COLO668 (cell line): ENCODE measurements around the gene PEAK3.

Experiments used
- DNase-seq: peaks from one replicate; lab custom pipeline; 2025; ENCODE audit not compliant: unreplicated experiment; lab: John Stamatoyannopoulos, UW

The PEAK3 gene

DNA sequence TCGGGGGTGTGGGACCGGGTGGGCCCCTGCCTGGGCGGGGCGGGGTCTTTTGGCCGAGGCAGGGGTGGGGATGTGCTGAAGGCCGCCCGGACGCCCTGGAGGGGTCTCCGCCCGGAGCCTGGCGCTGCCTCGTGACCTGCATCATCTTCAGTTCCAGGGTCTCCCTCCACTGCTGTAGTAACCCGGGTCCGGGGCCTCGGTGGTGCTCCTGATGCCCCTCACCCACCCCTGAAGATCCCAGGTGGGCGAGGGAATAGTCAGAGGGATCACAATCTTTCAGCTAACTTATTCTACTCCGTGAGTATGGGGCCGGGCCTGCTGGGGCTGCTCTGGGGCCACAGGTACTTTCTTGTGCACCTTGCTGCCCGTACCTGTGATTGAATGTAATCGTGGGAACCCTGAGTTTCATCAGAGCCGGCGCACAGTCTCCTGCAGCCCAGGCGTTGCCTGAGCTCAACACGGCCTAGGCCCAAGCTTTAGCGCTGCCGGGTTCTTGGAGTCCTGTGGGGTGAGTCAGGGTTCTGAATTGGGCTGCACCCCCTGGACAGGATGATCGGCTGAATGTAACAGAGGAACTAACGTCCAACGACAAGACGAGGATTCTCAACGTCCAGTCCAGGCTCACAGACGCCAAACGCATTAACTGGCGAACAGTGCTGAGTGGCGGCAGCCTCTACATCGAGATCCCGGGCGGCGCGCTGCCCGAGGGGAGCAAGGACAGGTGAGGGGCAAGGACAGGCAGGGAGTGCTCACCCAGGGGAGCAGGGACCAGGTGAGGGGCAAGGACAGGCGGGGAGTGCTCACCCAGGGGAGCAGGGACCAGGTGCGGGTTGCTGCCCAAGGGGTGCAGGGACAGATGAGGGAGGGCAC lies 10.5 kb downstream of the PEAK3 start:
- peak; percentile 54 for DNase-seq

DNA sequence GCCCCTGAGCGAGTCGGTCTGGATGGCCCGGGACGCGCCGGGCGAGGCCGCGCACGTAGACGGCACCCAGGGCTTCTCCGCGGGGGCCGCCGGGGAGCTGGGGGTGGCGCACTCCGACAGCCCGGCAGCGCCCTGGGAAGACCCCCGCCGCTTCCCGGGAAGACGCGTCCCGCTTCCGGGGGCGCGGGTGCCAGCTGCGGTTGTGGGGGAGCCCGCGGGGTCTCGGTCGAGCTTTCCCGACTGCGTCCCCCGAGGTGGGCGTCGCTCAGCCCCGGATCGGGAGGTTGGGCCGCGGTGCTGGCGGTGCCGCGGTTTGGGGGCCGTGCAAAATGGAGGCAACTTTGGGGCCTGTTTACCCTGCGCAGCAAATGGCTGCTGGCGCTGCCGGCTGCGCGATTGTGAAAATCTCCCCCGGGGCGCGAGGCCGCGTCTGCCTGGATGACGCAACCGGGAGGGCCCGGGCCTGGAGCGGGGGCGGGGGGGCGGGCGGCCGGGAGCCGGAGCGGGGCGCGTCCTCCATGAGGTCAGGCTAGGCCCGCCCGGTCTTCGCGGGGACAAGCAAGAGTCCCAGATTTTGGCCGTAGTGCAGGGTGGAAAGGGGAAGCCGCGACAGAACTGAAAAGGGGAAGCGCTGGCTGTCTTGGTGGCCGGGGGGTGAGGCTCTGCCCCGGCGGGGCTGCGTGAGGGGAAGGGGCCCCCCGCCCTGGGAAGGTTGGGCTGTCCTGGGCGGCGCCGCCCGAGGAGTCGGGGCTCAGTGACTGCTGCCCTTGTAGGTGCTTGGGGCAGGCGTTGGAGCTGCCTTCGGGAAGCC lies 11.3 kb downstream of the PEAK3 start:
- peak; percentile 83 for DNase-seq

DNA sequence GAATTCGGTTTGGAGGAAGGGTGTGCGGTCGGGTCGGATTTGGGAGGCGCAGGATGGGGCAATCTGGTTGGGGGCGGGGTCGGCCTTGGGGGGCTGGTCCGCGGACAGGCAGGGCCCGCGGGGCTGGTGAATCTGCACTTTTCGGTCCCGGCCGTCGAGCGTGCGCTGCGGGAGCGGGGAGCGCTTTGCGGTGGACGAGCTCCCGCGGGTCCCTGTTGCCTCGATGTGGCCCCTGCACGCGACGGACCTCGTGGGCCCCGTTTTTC lies 11.9 kb downstream of the PEAK3 start:
- DNase-seq, result no peak

DNA sequence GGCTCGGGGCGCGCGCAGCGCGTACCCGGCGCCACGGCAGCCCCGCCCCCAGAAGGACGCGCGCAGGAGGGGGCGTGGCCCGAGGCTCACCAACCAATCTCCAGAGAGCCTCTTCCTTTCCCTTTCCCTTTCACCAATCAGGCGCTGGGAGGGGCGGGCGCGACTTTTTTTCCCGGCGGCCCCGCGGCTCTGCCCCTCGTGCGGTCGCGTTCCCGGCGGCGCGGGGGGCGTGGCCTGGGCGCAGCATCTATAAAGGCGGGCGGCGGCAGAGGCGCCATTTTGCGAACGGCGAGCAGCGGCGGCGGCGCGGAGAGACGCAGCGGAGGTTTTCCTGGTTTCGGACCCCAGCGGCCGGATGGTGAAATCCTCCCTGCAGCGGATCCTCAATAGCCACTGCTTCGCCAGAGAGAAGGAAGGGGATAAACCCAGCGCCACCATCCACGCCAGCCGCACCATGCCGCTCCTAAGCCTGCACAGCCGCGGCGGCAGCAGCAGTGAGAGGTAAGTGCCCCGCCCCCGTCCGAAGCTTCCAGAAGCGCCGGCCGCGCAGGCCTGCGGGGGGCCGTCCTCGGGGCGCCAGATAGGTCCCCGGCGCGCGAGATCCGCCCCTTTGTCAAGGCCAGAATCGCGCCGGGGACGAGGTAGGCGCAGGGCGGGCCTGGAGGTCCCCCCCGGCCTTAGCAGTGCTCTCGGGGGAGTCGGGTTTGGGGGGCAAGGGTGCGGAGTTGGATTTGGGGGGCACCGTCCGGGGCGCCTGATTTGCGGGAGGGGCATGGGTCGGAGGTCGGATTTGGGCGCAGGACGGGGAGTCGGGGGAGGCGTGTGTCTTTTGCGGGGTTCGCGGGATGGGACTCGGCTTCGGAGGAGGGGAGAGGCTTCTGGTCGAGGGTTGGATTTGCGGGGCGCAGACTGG lies 12.5 kb downstream of the PEAK3 start:
- peak; percentile 96 for DNase-seq

DNA sequence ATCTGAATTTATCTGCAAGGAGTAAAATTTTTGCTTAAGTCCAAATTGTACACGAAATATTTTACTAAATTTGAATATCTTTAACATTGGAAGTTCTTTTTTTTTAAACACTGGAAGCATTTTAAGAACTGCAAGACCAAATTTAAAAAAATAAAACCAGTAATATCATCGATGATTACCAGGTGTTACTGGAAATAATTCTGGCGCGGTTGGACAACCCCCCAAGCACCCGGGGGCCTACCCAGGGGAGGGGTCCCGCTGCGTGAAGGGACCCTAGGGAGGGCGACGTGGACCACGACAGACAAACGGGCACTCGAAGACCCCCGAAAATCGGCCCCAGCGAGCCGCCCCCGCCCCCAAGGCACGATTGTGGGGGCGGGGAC lies 13.1 kb downstream of the PEAK3 start:
- DNase-seq, result no peak

DNA sequence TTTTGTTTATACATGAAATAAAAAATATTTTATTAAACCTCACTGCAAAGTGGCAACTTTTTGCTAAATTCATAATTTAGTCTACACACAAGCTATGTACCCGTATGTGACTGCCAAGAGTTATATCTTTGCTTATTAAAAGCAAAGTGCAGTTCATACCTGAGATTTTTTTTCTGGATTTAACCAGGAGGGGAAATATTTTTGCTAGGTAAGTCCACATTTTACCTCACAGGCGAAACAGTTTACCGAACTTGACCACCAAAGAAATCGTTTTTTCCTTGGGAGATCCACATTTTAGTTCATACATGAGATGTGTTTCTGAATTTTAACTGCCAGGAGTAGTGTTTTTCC lies 13.5 kb downstream of the PEAK3 start:
- DNase-seq, result no peak

DNA sequence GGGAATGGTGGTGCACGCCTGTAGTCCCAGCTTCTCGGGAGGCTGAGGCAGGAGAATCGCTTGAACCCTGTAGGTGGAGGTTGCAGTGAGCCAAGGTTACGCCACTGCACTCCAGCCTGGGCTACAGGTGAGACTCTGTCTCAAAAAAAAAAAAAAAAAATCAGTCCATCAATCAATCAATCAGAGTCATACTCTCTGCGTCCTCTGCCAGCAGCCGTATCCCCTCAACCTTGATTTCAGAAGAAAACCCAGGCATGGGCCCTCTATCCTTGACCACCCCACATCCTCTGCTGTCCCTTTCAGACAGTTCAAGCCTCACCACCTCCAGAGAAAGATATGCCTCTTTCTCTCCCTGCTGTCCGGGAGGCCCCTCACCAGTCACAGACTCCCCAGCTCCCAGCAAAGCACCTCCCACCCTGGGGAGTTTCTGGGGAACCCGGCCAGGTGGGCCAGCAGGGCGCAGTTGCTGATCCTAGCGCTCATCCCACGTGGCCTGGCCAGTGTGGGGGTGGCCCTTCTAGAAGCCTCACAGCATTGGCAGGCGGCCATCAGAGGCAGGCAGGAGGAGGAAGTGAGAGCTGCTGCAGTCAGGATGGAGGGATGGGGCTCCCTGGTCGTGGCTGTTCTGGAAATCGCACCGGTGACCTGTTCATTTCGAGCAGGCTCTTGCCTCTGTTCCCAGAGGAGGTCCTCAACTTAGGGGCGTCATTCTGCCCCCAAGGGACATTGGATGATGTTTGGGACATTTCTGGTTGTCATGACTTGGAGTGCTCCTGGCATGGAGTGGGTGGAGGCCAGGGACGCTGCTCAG lies 15.6 kb downstream of the PEAK3 start:
- DNase-seq, result peak; percentile 70

DNA sequence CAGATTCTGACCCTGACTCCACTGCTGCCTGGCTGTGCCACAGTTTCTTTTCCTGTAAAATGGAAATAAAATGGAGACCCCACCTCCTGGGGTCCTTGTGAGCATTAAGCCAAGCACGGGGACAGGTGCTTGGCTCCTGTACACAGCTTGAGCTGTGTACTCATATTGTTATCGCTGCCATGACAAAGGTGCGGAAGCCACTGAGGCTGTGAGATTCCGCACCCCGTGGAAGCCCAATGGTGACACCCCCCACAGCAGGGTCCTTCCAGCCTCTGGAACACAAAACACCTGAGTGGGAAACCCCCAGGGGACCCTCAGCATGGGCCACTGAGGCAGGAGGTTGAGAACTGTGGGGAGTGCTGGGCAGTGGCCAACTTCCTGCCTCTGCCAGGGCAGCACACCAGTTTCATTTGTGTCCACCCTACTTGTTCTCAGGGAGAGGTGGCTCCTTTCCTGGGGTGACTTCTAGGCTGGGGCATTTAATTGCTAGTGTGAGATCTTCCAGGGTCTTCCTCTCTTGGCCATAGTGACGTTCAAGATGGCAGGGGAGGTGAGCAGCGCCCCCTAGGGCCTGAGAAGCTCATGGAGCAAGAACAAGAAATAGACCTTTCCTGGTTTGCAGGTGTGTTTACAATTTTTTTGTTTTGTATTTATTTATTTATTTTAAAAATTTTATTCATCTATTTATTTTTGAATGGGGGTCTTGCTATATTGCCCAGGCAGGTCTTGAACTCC lies 20.4 kb downstream of the PEAK3 start:
- DNase-seq, result peak; percentile 45

DNA sequence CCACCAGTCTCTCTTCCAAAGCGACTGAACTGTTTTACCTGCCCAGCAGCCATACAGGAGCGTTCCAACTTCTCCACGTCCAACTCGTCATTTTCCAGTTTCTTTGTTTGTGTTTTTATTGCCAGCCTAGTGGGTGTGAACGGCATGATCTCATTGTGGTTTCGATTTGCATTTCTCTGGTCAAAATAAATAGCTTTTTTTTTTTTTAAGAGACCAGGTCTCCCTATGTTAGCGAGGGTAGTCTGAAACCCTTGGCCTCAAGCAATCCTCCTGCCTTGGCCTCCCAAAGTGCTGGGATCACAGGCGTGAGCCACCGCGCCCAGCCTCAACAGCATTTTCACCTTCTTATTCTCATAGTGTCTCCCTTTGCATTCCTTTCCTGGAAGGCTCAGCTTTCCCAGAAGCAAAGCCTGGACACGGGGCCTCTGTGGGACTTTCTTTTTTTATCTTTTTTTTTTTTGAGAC lies 21.6 kb downstream of the PEAK3 start:
- peak; percentile 19 for DNase-seq

DNA sequence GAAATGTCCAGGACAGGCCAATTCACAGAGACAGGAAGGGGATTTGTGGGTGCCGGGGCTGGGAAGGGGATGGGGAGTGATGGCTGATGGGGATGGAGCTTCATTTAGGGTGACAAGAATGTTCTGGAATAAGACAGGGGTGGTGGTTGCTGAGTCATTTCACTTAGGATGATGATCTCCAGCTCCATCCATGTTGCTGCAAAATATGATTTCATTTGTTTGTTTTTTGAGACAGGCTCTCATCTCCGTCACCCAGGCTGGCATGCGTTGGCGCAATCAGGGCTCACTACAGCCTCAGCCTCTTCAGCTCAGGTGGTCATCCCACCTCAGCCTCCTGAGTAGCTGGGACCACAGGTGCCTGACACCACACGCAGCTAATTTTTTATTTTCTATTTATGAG lies 22.6 kb downstream of the PEAK3 start:
- peak; percentile 54 for DNase-seq

DNA sequence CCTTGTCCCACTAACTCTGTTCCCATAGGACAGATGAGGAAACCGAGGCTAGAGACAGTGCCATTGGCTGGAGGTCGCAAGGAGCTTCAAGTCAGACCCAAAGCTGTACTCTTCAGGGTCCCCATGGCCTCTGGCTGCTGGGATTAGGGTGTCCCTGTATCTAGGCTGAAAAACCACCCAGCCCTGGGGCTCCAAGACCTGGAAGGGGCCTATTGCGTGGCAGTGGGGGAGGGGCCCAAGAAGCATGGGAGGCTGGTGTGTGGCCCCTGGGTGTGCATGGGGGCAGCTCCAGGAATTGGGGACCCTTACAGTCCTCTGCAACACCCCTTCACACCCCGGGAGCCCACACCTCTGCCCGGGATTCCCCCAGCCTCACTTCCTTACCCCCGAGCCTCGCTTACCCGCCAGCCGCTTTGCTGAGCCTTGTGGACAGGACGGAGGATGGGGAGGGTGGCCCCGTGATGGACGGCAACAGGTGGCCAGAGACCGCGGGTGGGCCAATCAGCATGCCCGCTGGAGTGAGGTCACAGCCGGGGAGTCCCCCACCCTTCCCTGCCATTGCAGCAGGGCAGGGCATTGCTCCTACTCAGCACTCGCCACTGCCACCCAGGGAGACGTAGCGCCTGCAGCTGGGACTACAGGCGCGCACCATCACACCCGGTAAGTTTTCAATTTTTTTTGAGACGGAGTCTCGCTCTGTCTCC lies 25.8 kb downstream of the PEAK3 start, which contains the start of gene JSRP1:
TSS of gene JSRP1 (minus strand) at position 436 of the 704 bp plus-strand sequence. CDS start 1,103 bp downstream, outside the sequence.
- DNase-seq, result peak; percentile 89

DNA sequence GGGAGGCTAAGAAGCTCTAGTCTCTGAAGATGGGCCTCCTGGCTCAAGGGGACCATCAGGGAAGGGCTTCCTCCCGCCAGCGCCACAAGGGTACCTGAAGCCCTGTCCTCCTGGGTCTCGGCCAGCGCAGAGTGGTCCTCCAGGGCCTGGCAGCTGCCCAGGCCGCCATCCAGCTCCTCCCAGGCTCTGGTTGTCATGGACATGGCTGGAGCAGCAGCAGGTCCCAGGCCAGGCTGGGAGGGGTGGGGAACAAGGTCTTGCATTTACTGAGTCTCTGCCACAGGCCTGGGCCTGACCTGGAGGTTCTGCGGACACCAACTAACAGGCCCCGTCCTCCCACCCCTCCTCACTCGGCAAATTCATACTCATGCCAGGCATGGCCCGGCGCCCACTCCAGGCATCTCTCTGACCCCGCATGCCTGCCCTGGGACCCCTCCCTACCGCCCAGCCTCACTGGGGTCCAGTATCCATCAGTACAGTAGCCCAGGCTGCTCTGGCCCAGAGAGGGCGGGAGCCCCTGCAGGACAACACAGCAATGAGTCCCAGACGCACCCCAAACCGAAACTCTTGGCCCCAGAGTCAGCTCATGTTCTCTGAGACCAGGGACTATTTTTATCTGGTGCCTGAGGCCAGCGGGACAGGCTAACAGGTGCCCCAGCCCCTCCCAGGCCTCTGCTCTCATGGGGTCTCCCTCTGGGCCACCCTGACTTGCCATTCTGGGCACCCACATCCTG lies 26.7 kb downstream of the PEAK3 start:
- DNase-seq, result peak; percentile 52

DNA sequence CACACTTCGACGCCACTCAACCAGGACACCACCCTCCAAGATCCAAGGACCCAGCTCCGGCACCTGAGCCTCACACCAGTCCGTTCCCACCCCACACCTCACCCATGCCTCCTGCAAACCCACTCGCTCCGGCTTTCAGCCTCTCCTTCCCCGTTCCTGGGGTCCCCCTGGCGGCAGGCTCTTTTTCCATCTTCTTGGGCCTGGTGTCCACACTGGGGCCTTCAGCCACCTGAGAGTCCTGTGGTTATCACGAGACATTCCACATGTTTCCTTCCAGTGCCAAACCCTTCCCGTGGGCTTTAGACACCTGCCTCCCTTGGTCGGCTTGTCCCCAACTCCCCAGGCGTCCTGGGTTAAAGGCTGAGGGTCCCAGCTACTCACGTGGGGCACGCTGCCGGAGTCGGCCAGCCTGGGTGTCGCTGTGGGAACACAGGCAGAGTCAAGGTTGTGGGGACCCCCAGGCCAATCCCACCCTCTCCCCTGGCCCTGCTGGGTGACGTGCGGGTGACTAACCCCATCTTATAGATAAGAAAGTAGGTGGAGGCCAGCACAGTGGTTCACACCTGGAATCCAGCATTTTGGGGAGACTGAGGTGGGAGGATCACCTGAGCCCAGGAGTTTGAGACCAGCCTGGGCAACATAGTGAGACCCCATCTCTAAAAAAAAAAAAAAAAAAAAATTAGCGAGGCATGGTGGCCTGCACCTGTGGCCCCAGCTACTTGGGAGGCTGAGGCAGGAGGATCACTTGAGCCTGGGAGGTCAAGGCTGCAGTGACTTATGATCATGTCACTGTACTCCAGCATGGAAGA lies 27.7 kb downstream of the PEAK3 start:
- no peak for DNase-seq

DNA sequence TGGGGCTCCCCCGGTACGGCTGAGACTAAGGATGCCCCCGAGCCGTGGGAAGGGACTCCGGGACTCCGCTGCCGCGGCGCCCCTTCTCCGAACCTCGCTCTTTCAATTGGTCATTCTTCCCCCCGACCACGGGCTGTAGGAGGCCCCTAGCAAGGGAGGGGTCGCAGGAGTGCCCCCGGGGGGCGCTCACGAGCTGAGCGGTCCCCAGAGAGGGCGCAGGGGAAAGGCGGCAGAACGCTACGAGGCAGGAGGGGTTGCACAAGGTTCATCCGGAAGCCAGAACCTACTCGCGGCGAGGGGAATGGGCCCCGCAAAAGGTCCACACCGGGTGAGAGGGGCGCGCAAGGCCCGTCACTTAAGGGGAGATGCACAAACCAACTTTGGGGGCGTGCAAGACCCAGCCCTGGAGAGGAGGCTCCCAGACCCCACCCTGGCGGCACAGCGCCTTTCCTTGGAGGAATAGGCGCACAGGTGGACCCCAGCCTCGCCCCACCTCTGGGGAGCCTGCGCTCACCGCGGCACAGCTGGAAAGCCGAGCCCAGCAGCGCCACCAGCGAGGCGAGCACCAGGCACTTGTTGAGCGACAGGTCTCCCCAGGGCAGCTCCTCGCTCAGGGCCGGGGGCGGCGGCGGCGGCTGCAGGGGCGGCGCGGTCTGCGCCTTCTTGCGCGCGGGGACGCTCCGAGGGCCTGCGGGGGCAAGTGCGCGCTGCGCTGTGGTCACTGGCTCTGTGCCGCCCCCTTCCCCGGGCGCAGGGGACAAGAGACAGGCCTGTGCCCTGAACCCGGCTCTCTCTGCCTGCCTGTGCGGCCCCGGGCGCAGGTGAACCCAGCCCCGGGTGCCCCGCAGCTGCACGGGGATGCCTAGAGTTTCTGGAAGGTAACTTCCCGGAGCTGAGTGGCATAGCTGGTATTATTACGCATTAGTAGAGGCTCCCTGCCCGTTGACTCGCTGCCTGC lies 28.6 kb downstream of the PEAK3 start:
- no peak for DNase-seq

DNA sequence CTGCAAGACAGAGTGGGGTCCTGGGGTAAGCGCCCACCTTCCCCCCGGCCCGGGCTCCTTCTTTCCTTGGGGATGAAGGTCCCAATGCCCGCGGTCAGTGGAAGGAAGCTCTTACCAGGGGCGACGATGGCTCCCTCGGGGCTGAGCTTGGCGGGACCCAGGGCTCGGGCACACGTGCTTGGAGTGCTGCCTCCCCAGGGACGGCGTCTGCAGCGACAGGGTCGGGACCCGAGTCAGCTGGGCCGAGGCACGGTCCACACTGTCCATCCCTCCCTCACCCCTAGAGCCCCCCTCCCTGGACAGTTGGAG lies 29.2 kb downstream of the PEAK3 start:
- no peak for DNase-seq

DNA sequence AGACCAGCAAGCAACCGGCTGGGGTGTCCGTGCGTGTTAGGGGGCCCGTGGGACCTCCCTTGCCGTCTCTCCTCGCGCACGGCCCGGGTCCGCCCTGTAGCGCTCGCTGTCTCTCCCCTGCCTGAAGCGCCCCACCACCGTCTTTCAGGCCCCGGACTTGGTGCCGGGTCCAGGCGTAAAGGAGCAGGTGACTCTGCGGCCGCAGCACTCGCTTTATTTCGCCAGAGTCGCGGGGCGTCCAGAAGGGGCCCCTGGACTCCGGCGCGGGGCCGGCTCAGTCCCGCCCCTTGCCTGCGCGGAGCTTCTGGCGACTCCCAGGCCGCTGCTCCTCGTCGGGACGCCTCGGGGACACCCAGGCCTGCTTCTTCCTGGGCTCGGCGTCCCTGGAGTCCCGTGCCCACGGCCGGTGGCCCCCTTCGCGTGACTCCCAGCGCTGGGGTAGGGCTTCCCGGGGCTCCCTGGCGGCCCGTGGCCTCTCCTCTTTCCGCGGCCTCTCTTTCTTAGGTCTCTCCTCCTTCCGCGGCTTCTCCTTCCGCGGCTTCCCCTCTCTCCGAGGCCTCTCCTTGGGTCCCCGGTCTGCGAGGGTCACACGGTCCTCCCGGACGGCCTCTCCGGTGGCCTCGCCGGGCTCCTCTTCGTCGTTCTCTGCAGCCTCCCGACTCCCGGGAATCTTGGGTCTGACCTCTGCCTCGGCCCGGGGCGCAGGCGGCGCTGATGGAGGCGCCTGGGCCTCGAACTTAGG lies 29.7 kb downstream of the PEAK3 start:
- DNase-seq, result no peak
